ENCODE results near the gene DNAJA1. TPM values are rescaled to one million over a fixed set of nuclear protein-coding genes. Genes with fewer than 3 reads are reported as not detected.

The DNAJA1 gene
- total and polyA plus RNA-seq, 2 experiments from 2014 or later = 84.6 to 108 TPM

DNA sequence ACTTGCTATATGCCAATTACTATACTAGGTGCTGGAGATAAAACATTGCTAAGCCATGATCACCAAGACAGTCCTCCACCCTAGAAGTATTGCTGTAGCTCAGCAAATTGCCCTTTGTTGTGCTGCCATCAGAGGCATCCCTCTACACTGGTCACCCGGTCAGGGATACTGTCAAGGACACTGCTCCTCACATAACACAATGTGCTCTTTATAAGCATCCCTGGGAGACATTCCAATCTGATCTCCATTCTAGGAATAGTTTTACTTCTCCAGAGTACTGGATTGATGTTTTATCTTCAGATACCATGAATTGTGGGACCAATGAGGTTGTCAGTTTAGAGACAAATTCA, 10.4 kb upstream of the DNAJA1 start:
- H3K4me1 ChIP-seq (ENCODE audit: insufficient read depth) = no peaks in the 10 kb centered on the region
- WGBS, 2 experiments (ENCODE audit: low coverage in 1 of 2, low lambda C conversion rate in 2 of 2, missing lambda C conversion rate in 2 of 2) = 100% methylated on average over 1 of the region's 1 CpG
- peaks cover 16% of the 10 kb centered on the region; the same call in 1 of the 2 replicates for H3K79me2 ChIP-seq (ENCODE audit: insufficient read depth)
- H3K27ac ChIP-seq = no peak overlapping the region
- H3F3A ChIP-seq (ENCODE audit: insufficient read depth) = 0 out of 2 replicates have a peak, but pooled peaks cover 7% of the 10 kb centered on the region
- no peaks in the 10 kb centered on the region for H3K27me3 ChIP-seq (replicated peaks; ENCODE audit: insufficient read depth)
- H3K9me2 ChIP-seq (ENCODE audit: insufficient read depth) = no peaks in the 10 kb centered on the region
- H3K4me3 ChIP-seq = no peak overlapping the region
- H3K9me3 ChIP-seq (ENCODE audit: low read depth) = no peaks in the 10 kb centered on the region
- in situ Hi-C loops (cut with MboI) = no loop called here
- H2AFZ ChIP-seq = no peak overlapping the region
- H3K4me2 ChIP-seq (ENCODE audit: unreplicated experiment) = no peak overlapping the region
- TF ChIP-seq EZH2phosphoT487 (IDR thresholded peaks at IDR 0.05; ENCODE audit: insufficient read depth, low read depth) (no peak), EZH2 (IDR thresholded peaks at IDR 0.05; ENCODE audit: insufficient read depth, poor library complexity, severe bottlenecking) (no peak)
- no peak for DNase-seq
- no peaks in the 10 kb centered on the region for H3K36me3 ChIP-seq (ENCODE audit: low read depth)
- no peaks in the 10 kb centered on the region for H4K20me1 ChIP-seq (ENCODE audit: insufficient read depth)
- no peak overlapping the region for H3K9ac ChIP-seq

GRCh38 chr9:33017283-33018041, 7.6 kb upstream of the DNAJA1 start:
- Histone ChIP-seq H3K4me2 (ENCODE audit: unreplicated experiment) (no peak overlapping the region), H3F3A (ENCODE audit: insufficient read depth) (0 out of 2 replicates have a peak, but pooled peaks cover 7% of the 10 kb centered on the region), H2AFZ (no peak overlapping the region), H3K79me2 (ENCODE audit: insufficient read depth) (peaks cover 42% of the 10 kb centered on the region), H3K4me1 (ENCODE audit: insufficient read depth) (no peaks in the 10 kb centered on the region), H3K4me3 (no peak overlapping the region), H3K27ac (no peak overlapping the region), H3K36me3 (ENCODE audit: low read depth) (0 out of 2 replicates have a peak, but pooled peaks cover 3% of the 10 kb centered on the region), H3K9ac (no peak overlapping the region), H3K27me3 (replicated peaks; ENCODE audit: insufficient read depth) (no peaks in the 10 kb centered on the region), H4K20me1 (ENCODE audit: insufficient read depth) (no peaks in the 10 kb centered on the region), H3K9me2 (ENCODE audit: insufficient read depth) (no peaks in the 10 kb centered on the region), H3K9me3 (ENCODE audit: low read depth) (no peaks in the 10 kb centered on the region)
- in situ Hi-C loops (cut with MboI) = no loop called here
- DNase-seq = no peak
- TF ChIP-seq EZH2 (IDR thresholded peaks at IDR 0.05; ENCODE audit: insufficient read depth, poor library complexity, severe bottlenecking) (no peak), EZH2phosphoT487 (IDR thresholded peaks at IDR 0.05; ENCODE audit: insufficient read depth, low read depth) (no peak)
- WGBS, 2 experiments (ENCODE audit: low coverage in 1 of 2, low lambda C conversion rate in 2 of 2, missing lambda C conversion rate in 2 of 2) = 80 to 84% methylated on average over 5 to 6 of the region's 6 CpGs

DNA sequence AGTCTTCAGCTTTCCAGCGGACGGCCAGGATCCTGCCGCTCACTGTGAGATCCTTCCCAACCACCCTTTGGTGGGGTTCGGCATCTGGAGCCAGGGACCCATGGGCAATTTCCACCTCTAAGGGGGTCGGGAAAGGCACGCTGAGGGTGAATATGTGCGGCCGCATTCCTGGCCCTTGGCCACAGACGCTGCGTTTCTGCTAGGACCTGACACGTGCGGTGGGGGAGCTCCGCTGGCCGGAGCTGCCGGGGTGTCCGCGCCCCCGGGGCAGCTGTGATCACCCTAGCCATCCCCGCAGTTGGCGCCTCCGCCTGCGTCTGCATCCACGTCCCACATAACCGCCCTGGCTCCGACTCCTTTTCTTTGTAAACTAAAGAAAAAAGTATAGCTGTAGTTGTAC, 5.3 kb upstream of the DNAJA1 start:
- in situ Hi-C loops (cut with MboI) = no loop called here
- Histone ChIP-seq H3K4me2 (ENCODE audit: unreplicated experiment) (no peak overlapping the region), H3F3A (ENCODE audit: insufficient read depth) (0 out of 2 replicates have a peak, but pooled peaks cover 7% of the 10 kb centered on the region), H3K4me1 (ENCODE audit: insufficient read depth) (peaks cover 10% of the 10 kb centered on the region), H2AFZ (no peak overlapping the region), H3K9ac (no peak overlapping the region), H3K79me2 (ENCODE audit: insufficient read depth) (peaks cover 61% of the 10 kb centered on the region), H3K27me3 (replicated peaks; ENCODE audit: insufficient read depth) (no peaks in the 10 kb centered on the region), H3K27ac (no peak overlapping the region), H3K9me2 (ENCODE audit: insufficient read depth) (no peaks in the 10 kb centered on the region), H3K4me3 (no peak overlapping the region), H4K20me1 (ENCODE audit: insufficient read depth) (no peaks in the 10 kb centered on the region), H3K36me3 (ENCODE audit: low read depth) (0 out of 2 replicates have a peak, but pooled peaks cover 3% of the 10 kb centered on the region), H3K9me3 (ENCODE audit: low read depth) (no peaks in the 10 kb centered on the region)
- WGBS, 2 experiments (ENCODE audit: low coverage in 1 of 2, low lambda C conversion rate in 2 of 2, missing lambda C conversion rate in 2 of 2) = 92% methylated on average over 25 of the region's 25 CpGs
- TF ChIP-seq EZH2phosphoT487 (IDR thresholded peaks at IDR 0.05; ENCODE audit: insufficient read depth, low read depth) = no peak
- no peak for DNase-seq

DNA sequence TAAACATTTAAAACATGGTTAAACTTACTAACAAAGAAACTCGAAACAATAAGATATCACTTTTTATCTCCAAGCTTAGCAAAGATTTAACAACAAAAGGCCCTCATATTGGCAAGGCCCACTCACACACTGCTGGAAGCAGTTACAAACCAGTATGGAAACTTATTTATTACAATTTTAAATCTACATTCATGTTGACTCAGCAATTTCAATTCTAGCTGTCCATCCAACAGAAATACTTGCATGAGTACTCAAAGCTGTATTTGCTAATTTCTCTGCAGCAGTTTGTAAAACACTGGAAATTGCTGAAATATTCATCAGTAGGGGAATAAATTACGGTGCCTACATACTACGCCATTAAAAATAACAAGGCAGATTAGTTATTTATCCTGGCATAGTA, 2.8 kb upstream of the DNAJA1 start:
- Histone ChIP-seq H3K9ac (no peak overlapping the region), H3K4me2 (ENCODE audit: unreplicated experiment) (peak overlapping the region; percentile 33), H3K27me3 (replicated peaks; ENCODE audit: insufficient read depth) (no peaks in the 10 kb centered on the region), H3K4me3 (peak overlapping the region; percentile 19; the same call in 1 of the 2 replicates), H3K27ac (no peak overlapping the region; the same call in 1 of the 2 replicates), H3K4me1 (ENCODE audit: insufficient read depth) (peaks cover 21% of the 10 kb centered on the region), H3K36me3 (ENCODE audit: low read depth) (0 out of 2 replicates have a peak, but pooled peaks cover 3% of the 10 kb centered on the region), H2AFZ (no peak overlapping the region), H3K9me3 (ENCODE audit: low read depth) (no peaks in the 10 kb centered on the region), H3F3A (ENCODE audit: insufficient read depth) (no peaks in the 10 kb centered on the region), H3K79me2 (ENCODE audit: insufficient read depth) (peaks cover 73% of the 10 kb centered on the region), H4K20me1 (ENCODE audit: insufficient read depth) (0 out of 2 replicates have a peak, but pooled peaks cover 4% of the 10 kb centered on the region), H3K9me2 (ENCODE audit: insufficient read depth) (no peaks in the 10 kb centered on the region)
- 70 to 75% methylated on average over 3 of the region's 3 CpGs for WGBS, 2 experiments (ENCODE audit: low coverage in 1 of 2, low lambda C conversion rate in 2 of 2, missing lambda C conversion rate in 2 of 2)
- in situ Hi-C loops (cut with MboI) = no loop called here
- TF ChIP-seq EZH2phosphoT487 (IDR thresholded peaks at IDR 0.05; ENCODE audit: insufficient read depth, low read depth) = no peak
- no peak for TF ChIP-seq EZH2 (IDR thresholded peaks at IDR 0.05; ENCODE audit: insufficient read depth, poor library complexity, severe bottlenecking)
- DNase-seq = no peak
